ENCODE data around the gene ERI3.

ERI3 gene

DNA sequence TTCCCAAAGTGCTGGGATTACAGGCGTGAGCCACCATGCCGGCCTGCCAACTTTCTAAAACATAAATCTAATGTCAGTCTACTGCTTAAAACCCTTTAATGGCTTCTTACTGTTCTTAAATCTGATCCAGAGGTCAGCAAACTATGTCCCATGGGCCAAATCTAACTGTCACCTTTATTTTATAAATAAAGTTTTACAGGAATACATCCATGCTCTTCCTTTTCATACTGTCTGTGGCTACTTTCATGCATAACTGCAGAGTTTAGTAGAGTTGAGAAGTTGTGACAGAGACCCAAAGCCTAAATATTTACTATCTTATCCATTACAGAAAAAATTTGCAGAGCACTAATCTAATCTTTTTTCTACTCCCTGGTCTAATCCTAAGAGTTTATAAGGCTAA, 3.8 kb downstream of the ERI3 start:
- peaks cover 55% of the 10 kb centered on the region for H3K79me2 ChIP-seq (ENCODE audit: insufficient read depth, low read length)
- H3K4me3 ChIP-seq (ENCODE audit: low read depth in 1 of 2, low read length in 2 of 2): no peak overlapping the region
- DNase-seq (no peak), ATAC-seq (ENCODE audit: insufficient read depth, low read depth) (no peak)
- H3K27ac ChIP-seq (ENCODE audit: low read length): no peak overlapping the region
- H3K9me3 ChIP-seq (ENCODE audit: insufficient read depth, low read length, severe bottlenecking): no peaks in the 10 kb centered on the region
- no peak overlapping the region for H2AFZ ChIP-seq (ENCODE audit: low read depth, low read length)
- peaks cover 30% of the 10 kb centered on the region for H3K4me1 ChIP-seq (ENCODE audit: insufficient read depth, low read length)
- no peak overlapping the region for H3K4me2 ChIP-seq (ENCODE audit: insufficient read depth, low read length)
- peaks cover 7% of the 10 kb centered on the region; the same call in 1 of the 2 replicates for H4K20me1 ChIP-seq (ENCODE audit: insufficient read depth, low read length)
- H3K9ac ChIP-seq (ENCODE audit: low read depth, low read length): no peak overlapping the region
- TF ChIP-seq, protein P1, sequence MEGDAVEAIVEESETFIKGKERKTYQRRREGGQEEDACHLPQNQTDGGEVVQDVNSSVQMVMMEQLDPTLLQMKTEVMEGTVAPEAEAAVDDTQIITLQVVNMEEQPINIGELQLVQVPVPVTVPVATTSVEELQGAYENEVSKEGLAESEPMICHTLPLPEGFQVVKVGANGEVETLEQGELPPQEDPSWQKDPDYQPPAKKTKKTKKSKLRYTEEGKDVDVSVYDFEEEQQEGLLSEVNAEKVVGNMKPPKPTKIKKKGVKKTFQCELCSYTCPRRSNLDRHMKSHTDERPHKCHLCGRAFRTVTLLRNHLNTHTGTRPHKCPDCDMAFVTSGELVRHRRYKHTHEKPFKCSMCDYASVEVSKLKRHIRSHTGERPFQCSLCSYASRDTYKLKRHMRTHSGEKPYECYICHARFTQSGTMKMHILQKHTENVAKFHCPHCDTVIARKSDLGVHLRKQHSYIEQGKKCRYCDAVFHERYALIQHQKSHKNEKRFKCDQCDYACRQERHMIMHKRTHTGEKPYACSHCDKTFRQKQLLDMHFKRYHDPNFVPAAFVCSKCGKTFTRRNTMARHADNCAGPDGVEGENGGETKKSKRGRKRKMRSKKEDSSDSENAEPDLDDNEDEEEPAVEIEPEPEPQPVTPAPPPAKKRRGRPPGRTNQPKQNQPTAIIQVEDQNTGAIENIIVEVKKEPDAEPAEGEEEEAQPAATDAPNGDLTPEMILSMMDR (IDR thresholded peaks at IDR 0.05; ENCODE audit: borderline replicate concordance, extremely low read depth, low read length, poor library complexity, severe bottlenecking): no peak
- no peak for TF ChIP-seq EZH2 (IDR thresholded peaks at IDR 0.05; ENCODE audit: borderline replicate concordance, low read depth, low read length, severe bottlenecking)
- no peaks in the 10 kb centered on the region; the same call in 1 of the 2 replicates for H3K36me3 ChIP-seq (ENCODE audit: insufficient read depth, low read length)
- H3K27me3 ChIP-seq (ENCODE audit: insufficient read depth, low read length, poor library complexity): no peaks in the 10 kb centered on the region

DNA sequence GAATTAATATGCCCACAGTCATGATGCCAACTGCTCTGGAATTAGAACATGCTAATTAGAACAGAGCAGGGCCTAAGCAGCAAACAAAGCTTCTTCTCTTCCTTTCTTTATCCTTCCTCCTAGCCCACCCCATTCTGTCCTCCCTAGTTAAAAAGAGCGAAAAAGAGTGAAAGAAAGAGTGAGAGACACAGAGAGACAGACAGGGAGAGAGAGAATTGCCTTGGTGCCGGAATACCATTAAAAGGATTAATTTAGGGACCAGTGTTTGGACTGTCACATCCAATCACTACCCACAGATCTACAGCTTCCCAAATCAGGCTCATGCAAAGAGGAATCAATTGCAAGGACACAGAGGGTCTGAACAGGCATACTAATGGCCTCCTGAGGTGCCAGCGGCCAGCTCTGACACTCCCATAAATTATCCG, 7.0 kb downstream of the ERI3 start:
- ATAC-seq (ENCODE audit: insufficient read depth, low read depth): no peak
- H3K27me3 ChIP-seq (ENCODE audit: insufficient read depth, low read length, poor library complexity): no peaks in the 10 kb centered on the region
- peaks cover 21% of the 10 kb centered on the region; the same call in 1 of the 2 replicates for H4K20me1 ChIP-seq (ENCODE audit: insufficient read depth, low read length)
- H3K9ac ChIP-seq (ENCODE audit: low read depth, low read length): no peak overlapping the region
- no peaks in the 10 kb centered on the region for H3K9me3 ChIP-seq (ENCODE audit: insufficient read depth, low read length, severe bottlenecking)
- no peak overlapping the region for H2AFZ ChIP-seq (ENCODE audit: low read depth, low read length)
- H3K79me2 ChIP-seq (ENCODE audit: insufficient read depth, low read length): peaks cover 53% of the 10 kb centered on the region
- H3K4me1 ChIP-seq (ENCODE audit: insufficient read depth, low read length): peaks cover 5% of the 10 kb centered on the region; the same call in 1 of the 2 replicates
- TF ChIP-seq, protein P1 (IDR thresholded peaks at IDR 0.05; ENCODE audit: borderline replicate concordance, extremely low read depth, low read length, poor library complexity, severe bottlenecking): no peak
- no peak for TF ChIP-seq EZH2 (IDR thresholded peaks at IDR 0.05; ENCODE audit: borderline replicate concordance, low read depth, low read length, severe bottlenecking)
- H3K27ac ChIP-seq (ENCODE audit: low read length): no peak overlapping the region
- no peak for DNase-seq
- H3K4me3 ChIP-seq (ENCODE audit: low read depth in 1 of 2, low read length in 2 of 2): no peak overlapping the region
- no peak overlapping the region for H3K4me2 ChIP-seq (ENCODE audit: insufficient read depth, low read length)
- no peaks in the 10 kb centered on the region; the same call in 1 of the 2 replicates for H3K36me3 ChIP-seq (ENCODE audit: insufficient read depth, low read length)

DNA sequence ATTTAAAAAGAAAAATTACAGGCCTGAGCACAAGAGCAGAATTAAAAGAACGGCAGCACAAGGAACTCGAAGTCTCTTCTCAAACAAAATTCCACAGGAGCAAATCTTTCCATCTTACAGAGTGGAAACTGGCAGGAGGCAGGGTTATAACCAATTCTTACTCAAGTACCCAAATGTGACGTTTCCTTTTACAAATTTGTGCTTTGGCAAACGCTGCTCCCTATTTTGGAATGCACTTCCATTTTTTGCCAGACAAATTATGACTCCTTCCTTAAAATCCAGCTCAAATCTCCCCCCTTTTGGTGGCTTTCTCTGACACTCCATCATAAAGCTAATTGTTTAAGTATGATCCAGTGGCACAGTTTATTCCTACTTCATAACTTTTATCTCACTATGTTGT, 7.8 kb downstream of the ERI3 start:
- no peaks in the 10 kb centered on the region; the same call in 1 of the 2 replicates for H3K36me3 ChIP-seq (ENCODE audit: insufficient read depth, low read length)
- H3K4me2 ChIP-seq (ENCODE audit: insufficient read depth, low read length): no peak overlapping the region
- no peaks in the 10 kb centered on the region for H3K27me3 ChIP-seq (ENCODE audit: insufficient read depth, low read length, poor library complexity)
- H3K79me2 ChIP-seq (ENCODE audit: insufficient read depth, low read length): peaks cover 49% of the 10 kb centered on the region
- no peaks in the 10 kb centered on the region for H3K9me3 ChIP-seq (ENCODE audit: insufficient read depth, low read length, severe bottlenecking)
- no peak for TF ChIP-seq EZH2 (IDR thresholded peaks at IDR 0.05; ENCODE audit: borderline replicate concordance, low read depth, low read length, severe bottlenecking)
- TF ChIP-seq, protein P1 (IDR thresholded peaks at IDR 0.05; ENCODE audit: borderline replicate concordance, extremely low read depth, low read length, poor library complexity, severe bottlenecking): no peak
- DNase-seq (no peak), ATAC-seq (ENCODE audit: insufficient read depth, low read depth) (no peak)
- peaks cover 25% of the 10 kb centered on the region; the same call in 1 of the 2 replicates for H4K20me1 ChIP-seq (ENCODE audit: insufficient read depth, low read length)
- H3K9ac ChIP-seq (ENCODE audit: low read depth, low read length): no peak overlapping the region
- no peak overlapping the region for H3K4me3 ChIP-seq (ENCODE audit: low read depth in 1 of 2, low read length in 2 of 2)
- peaks cover 3% of the 10 kb centered on the region; the same call in 1 of the 2 replicates for H3K4me1 ChIP-seq (ENCODE audit: insufficient read depth, low read length)
- H2AFZ ChIP-seq (ENCODE audit: low read depth, low read length): no peak overlapping the region
- H3K27ac ChIP-seq (ENCODE audit: low read length): no peak overlapping the region

All from DND-41 (cell line).